ENCODE measurements around the gene KATNAL2. TPM values are rescaled to one million over a fixed set of nuclear protein-coding genes. Genes with fewer than 3 reads are reported as not detected.
"Not testable (repeated sequence)": the region's sequence is repeated elsewhere in the genome, so short reads cannot be mapped to it uniquely, and the experiment has no call there.

The KATNAL2 gene
- total RNA-seq, 1 donor from 2014 or later: 2.7 TPM

GRCh38 chr18:46920067-46920466 is 2.7 kb downstream of the KATNAL2 start:
- DNase-seq (ENCODE audit: missing footprints) (no peak), ATAC-seq (no peak)
- intact Hi-C loops (cut with DNase I): no loop called here

DNA sequence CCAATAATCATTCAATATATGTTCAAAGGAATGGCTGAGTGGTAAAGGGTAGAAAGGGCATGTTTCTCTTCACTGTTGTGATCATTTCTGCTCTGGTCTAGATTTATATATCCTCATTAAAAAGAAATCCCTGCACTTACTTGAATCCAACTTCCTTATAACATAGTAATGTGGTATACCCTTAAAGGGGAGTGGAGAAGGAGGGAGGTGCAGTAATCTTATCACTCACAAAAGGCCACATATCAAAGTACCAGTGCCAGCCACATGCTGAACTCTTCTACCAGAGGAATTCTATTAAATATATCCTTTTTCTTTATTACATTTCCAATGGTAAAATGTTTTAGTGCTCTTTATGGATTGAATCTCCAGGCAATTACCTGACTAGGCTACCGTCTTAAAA is 3.3 kb downstream of the KATNAL2 start:
- ATAC-seq (no peak), DNase-seq (ENCODE audit: missing footprints) (no peak)
- intact Hi-C loops (cut with DNase I): no loop called here

DNA sequence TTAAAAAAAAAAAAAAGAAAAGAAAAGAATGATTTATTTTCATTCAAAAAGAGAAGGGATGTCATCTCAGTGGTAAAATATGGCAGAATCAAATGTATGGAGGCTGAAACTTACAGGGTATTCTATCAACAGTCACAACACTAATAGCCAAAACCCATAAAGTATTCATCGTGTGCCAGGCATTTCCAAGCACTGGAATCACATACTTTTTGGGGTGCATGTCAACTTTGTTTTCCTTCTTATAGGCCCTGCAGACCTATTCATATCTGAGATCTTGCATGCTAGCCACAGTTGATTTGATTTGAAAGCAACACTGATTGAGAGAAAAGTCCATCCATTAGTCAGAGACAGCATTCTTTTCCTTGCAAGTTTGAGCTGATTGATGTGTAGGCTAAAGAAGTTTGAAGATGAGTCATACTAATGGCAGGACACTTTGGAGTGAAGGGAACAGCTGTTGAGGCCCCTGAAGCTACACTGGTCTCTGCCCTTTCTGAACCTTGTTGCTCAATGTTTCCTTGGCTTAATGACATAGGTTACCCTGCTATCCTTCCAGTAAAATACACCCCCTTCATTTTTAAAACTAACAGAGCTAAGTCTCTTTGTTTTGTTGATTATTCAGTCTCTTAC is 22.0 kb downstream of the KATNAL2 start:
- intact Hi-C loops (cut with DNase I): no loop called here
- DNase-seq (ENCODE audit: missing footprints) (no peak), ATAC-seq (no peak)

GRCh38 chr18:46939998-46940571 is 22.7 kb downstream of the KATNAL2 start:
- ATAC-seq (no peak), DNase-seq (ENCODE audit: missing footprints) (no peak)
- intact Hi-C loops (cut with DNase I): no loop called here

- no peak for DNase-seq (ENCODE audit: missing footprints)
- no peak for ATAC-seq
- intact Hi-C loops (cut with DNase I): no loop called here
Observed at GRCh38 chr18:46942646-46943045, 25.2 kb downstream of the KATNAL2 start.

GRCh38 chr18:46946656-46947282 is 29.4 kb downstream of the KATNAL2 start:
- peak; percentile 87 for DNase-seq (ENCODE audit: missing footprints)
- intact Hi-C loops (cut with DNase I): no loop called here
- ATAC-seq: peak; percentile 94

GRCh38 chr18:46950064-46950656 is 32.8 kb downstream of the KATNAL2 start:
- no peak for DNase-seq (ENCODE audit: missing footprints)
- intact Hi-C loops (cut with DNase I): no loop called here
- no peak for ATAC-seq

DNA sequence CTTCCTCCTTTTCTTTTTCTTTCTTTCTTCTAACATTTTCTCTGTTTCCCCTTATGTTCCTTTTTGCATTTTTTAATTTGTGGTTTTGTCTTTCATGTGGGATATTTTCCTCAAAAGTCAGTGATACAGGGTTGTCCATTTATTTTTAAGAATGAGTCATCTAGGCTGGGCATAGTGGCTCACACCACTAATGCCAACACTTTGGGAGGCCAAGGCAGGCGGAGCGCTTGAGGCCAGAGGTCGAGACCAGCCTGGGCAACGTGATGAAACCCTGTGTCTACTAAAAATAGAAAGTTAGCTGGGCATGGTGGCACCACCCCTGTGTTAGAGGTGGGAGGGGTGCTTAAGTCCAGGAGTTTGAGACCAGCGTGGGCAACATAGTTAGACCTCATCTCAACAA is 35.8 kb downstream of the KATNAL2 start:
- DNase-seq (ENCODE audit: missing footprints): no peak
- ATAC-seq: no peak
- intact Hi-C loops (cut with DNase I): no loop called here

- ATAC-seq (no peak), DNase-seq (ENCODE audit: missing footprints) (no peak)
- intact Hi-C loops (cut with DNase I): no loop called here
Observed at GRCh38 chr18:46958209-46958608, 40.8 kb downstream of the KATNAL2 start.

- ATAC-seq; intact Hi-C loops (cut with DNase I); DNase-seq (ENCODE audit: missing footprints): not testable (repeated sequence)
Observed at GRCh38 chr18:46963656-46964578, 46.5 kb downstream of the KATNAL2 start.

DNA sequence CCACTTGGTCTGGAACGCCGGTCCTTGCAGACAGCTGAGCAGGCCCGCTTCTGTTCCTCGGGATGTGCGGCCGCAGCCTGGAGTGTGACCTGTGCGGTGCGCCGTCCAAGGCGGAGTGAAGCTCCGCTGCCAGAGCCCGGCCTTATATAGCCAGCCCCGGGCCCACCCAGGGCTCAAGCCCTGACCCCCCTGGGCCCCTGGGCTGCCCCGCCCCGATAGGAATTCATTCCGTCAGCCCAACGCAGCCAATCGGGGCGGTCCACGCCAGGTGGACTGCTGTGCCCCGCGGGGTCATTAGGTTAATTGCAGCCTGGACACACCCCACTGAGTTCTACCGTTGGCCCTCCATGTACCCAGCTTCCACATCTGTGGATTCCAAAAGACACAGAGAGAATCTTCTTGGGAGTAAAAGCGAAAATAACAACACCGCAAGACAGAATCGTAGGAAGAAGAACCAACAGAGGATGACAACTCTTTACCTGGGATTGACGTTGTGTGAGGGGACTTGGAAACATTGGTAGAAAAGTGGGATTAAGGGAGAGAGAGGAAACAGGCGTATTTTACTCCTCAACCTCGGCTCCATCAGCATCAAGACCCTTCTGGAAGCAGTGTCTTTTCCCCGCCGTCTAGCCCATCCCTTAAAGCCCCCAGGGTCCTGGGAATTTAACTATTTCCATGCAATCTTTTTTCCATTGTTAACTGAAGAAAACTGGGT is 47.3 kb downstream of the KATNAL2 start:
- intact Hi-C loops (cut with DNase I); DNase-seq (ENCODE audit: missing footprints): not testable (repeated sequence)
- peak; percentile 54 for ATAC-seq

GRCh38 chr18:46966266-46966665 is 48.9 kb downstream of the KATNAL2 start:
- intact Hi-C loops (cut with DNase I); ATAC-seq; DNase-seq (ENCODE audit: missing footprints): not testable (repeated sequence)

GRCh38 chr18:46969551-46969950 is 52.1 kb downstream of the KATNAL2 start:
- DNase-seq (ENCODE audit: missing footprints); intact Hi-C loops (cut with DNase I); ATAC-seq: not testable (repeated sequence)

GRCh38 chr18:47019870-47020269 is 102.5 kb downstream of the KATNAL2 start:
- intact Hi-C loops (cut with DNase I); DNase-seq (ENCODE audit: missing footprints); ATAC-seq: not testable (repeated sequence)

GRCh38 chr18:47020757-47021156 is 103.4 kb downstream of the KATNAL2 start:
- ATAC-seq: peak; percentile 6
- DNase-seq (ENCODE audit: missing footprints); intact Hi-C loops (cut with DNase I): not testable (repeated sequence)

GRCh38 chr18:47022821-47023220 is 105.4 kb downstream of the KATNAL2 start:
- intact Hi-C loops (cut with DNase I); ATAC-seq: not testable (repeated sequence)
- DNase-seq (ENCODE audit: missing footprints): peak; percentile 65

GRCh38 chr18:47023769-47024465 is 106.5 kb downstream of the KATNAL2 start:
- intact Hi-C loops (cut with DNase I); DNase-seq (ENCODE audit: missing footprints): not testable (repeated sequence)
- ATAC-seq: peak; percentile 34

All from Right ventricle myocardium inferior (tissue), 1 donor.